AG10803 (cell line): ENCODE results near the gene GRID2.

ENCODE experiments used
- DNase-seq: peaks from one replicate; pipeline ENCODE4 v3.0.0; 2010; ENCODE audit warnings: low read depth
- H3K4me3 ChIP-seq: 2 replicates; pipeline ENCODE4 v1.5.1; 2011; ENCODE audit warnings: mild to moderate bottlenecking, low read length, control low read depth
- TF ChIP-seq, protein P1 (sequence below): conservative IDR thresholded peaks from 2 replicates; pipeline ENCODE4 v1.5.1; 2011; ENCODE audit warnings: mild to moderate bottlenecking, low read length, control low read depth, inconsistent platforms

The GRID2 gene

DNA sequence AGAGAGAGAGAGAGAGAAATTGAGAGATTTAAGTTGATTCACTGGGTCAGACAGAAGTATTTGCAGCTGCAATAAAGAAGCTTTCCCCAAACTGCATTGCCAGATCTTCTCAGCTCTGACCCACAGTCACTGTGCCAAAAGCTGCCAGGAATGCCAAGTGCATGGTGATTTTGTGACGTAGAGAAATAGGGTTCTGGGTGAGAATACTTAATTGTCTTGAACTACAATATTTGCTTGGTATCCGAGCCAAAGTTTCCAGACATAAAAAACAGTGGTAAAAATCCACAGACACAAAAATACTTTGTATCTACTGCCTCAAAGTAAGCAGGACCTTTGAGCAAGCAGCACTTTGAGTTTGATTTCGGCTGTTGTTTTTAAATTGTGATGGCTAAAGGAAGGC is 331.1 kb downstream of the GRID2 start:
- no peak overlapping the region for H3K4me3 ChIP-seq
- DNase-seq, result no peak
- TF ChIP-seq, protein P1, sequence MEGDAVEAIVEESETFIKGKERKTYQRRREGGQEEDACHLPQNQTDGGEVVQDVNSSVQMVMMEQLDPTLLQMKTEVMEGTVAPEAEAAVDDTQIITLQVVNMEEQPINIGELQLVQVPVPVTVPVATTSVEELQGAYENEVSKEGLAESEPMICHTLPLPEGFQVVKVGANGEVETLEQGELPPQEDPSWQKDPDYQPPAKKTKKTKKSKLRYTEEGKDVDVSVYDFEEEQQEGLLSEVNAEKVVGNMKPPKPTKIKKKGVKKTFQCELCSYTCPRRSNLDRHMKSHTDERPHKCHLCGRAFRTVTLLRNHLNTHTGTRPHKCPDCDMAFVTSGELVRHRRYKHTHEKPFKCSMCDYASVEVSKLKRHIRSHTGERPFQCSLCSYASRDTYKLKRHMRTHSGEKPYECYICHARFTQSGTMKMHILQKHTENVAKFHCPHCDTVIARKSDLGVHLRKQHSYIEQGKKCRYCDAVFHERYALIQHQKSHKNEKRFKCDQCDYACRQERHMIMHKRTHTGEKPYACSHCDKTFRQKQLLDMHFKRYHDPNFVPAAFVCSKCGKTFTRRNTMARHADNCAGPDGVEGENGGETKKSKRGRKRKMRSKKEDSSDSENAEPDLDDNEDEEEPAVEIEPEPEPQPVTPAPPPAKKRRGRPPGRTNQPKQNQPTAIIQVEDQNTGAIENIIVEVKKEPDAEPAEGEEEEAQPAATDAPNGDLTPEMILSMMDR, result no peak

DNA sequence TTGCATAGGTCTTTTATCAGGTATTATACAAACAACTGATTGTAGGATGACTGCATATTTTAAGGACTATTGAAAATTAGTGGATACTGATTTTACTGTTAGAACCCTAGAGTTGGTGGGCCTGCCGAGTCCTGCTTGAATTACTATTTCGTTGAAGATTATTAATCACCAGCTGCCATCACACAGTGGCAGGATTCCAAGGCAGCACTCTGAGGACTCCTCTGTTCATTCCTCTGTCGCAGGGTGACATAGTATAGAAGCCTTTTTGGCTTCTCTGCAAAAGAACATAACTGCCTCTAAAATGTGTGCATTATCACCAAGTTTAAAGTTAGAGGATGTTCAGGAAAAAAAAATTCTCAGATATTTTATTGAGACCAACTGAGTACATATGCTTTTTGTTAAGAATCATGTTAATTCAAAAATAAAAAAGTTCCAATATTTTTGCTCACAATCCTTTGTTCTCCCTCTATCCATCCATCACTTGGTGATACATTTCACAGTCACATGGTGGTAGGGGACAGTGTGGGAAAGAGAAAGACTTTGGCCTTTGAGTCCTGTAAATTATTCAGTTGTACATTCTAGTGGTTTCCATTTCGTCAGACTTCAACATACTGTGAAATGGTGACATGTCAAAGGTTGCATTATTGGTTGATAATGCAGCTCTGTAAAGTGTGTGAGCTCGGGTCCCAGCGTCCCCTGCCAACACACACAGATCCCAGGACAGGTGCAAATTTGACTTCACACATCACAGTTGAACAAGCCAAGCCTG is 332.5 kb downstream of the GRID2 start:
- TF ChIP-seq, protein P1, result no peak
- DNase-seq, result no peak
- H3K4me3 ChIP-seq, result no peak overlapping the region

DNA sequence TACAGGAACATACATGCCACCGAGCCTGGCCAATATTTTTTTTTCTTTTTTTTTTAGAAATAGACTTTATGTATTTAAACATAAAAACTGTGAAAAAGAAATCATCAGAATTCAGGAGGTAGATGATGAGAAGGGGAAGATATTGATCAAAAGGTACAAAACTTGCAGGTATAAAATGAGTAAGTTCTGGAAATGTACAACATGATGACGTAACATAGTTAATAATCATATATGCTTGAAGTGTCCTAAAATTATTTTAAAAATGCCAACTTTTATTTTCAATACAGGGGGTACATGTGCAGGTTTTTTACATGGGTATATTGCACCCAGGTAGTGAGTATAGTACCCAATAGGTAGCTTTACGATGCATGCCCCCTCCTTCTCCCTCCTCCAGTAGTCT is 337.6 kb downstream of the GRID2 start:
- no peak overlapping the region for H3K4me3 ChIP-seq
- no peak for DNase-seq
- TF ChIP-seq, protein P1, result no peak

DNA sequence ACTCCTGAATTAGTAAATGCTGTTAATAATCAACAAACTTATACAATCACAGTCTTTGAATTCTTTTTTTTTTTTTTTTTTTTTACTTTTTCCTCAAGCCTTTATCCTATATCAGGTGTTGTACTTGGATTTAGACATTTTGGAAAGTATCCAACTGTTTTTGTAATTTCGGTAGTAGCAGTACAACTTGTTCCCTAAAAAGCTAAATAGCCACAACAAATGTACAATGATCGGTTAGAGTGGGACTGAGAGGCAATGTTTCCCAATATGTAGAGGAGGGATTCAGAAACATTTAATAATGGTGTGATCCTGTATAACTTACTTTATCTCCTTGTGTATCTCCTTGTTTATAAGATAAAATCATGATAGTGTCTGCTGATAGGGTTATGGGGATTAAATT is 343.1 kb downstream of the GRID2 start:
- TF ChIP-seq, protein P1, result no peak
- no peak for DNase-seq
- no peak overlapping the region for H3K4me3 ChIP-seq

DNA sequence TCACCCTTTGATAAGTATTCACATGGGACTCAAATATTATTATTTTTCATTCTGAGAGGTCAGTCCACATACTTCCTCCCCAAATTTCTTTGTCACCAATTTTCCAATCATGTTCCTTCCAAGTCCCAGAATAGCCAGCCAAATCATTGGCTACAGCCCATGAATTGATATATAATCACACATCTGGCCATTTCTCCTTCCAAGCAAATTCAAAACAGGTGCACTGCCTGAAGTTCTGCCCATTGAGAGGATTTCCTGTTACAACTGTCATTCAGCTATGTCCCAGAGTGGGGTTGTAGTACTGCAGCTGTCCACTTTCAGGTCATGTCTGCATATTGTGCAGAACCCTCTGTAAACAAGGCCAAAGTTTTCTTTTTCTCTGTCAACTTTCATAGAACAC is 347.8 kb downstream of the GRID2 start:
- TF ChIP-seq, protein P1, result no peak
- DNase-seq, result no peak
- no peak overlapping the region for H3K4me3 ChIP-seq

DNA sequence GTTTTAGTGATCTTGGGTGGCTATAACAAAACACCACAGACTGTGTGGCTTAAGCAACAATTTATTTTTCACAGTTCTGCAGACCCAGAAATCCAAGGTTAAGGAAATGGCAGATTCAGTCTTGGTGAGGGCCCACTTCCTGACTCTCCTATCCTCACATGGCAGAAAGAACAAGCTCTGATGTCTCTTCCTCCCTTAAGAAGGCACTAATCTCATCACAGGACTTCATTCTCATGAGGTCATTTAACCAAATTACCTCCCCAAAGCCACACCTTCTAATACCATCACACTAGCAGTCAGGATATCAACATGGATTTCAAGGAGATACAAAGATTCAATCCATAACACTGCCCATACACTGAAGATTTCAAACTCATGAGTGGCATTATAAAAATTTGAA is 350.3 kb downstream of the GRID2 start:
- TF ChIP-seq, protein P1, result no peak
- no peak for DNase-seq
- H3K4me3 ChIP-seq, result no peak overlapping the region

DNA sequence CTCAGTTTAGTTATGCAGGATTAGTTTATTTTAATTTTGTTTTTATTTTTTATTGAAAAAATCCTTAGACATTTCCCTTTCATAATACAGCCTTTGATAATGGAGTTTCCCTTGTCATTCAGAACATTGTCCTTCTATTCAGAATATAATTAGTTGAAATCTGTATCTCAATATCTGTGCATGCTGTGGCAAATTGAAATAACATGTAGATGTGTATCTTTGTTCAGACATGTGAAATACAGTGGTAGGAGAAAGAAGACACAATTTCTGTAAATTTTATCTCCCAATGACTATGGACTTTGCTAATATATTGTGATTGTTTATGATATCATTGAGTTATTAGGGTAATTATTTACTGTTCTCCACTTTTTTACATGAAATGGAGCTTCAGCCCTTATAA is 353.9 kb downstream of the GRID2 start:
- TF ChIP-seq, protein P1, result no peak
- no peak for DNase-seq
- H3K4me3 ChIP-seq, result no peak overlapping the region
